ENCODE data around the gene PARS2.

Gene PARS2

GRCh38 chr1:54798769-54799641 is 34.7 kb upstream of the PARS2 start:
- Histone ChIP-seq H3K9me3 (replicated peaks in 1 of 2; ENCODE audit: control insufficient read depth in 2 of 2, insufficient read depth in 1 of 2, low read depth in 1 of 2, low read length in 2 of 2) (peaks cover 0 to 2% of the 10 kb centered on the region in 2 donors), H3K4me2 (ENCODE audit: insufficient read depth, low read length, poor library complexity, severe bottlenecking) (no peak overlapping the region), H3K79me1 (ENCODE audit: low read depth, low read length) (no peaks in the 10 kb centered on the region), H3K27me3 (ENCODE audit: control insufficient read depth in 3 of 3, insufficient read depth in 3 of 3, low read depth in 1 of 3, low read length in 3 of 3) (peaks cover 8 to 62% (median 21%) of the 10 kb centered on the region in 3 experiments), H2BK15ac (ENCODE audit: low read length) (no peak overlapping the region), H3K4me1 (ENCODE audit: control insufficient read depth in 2 of 2, insufficient read depth in 1 of 2, low read depth in 1 of 2, low read length in 2 of 2) (no peaks in the 10 kb centered on the region), H4K8ac (ENCODE audit: low read depth, low read length) (no peak overlapping the region), H2AFZ (ENCODE audit: low read length) (no peak overlapping the region), H2BK120ac (ENCODE audit: low read depth, low read length) (no peak overlapping the region), H3K27ac (replicated peaks; ENCODE audit: low read length) (no peak overlapping the region), H4K91ac (ENCODE audit: low read depth, low read length, poor library complexity) (no peak overlapping the region), H2BK5ac (ENCODE audit: low read length) (no peak overlapping the region), H3K23ac (ENCODE audit: low read depth, low read length, poor library complexity) (no peak overlapping the region), H2AK5ac (ENCODE audit: low read depth, low read length) (no peak overlapping the region), H2BK12ac (ENCODE audit: low read length) (no peak overlapping the region), H3K36me3 (replicated peaks in 1 of 2; ENCODE audit: control insufficient read depth in 2 of 2, insufficient read depth in 2 of 2, low read length in 2 of 2) (no peaks in the 10 kb centered on the region), H3K14ac (ENCODE audit: low read length) (no peak overlapping the region), H3K18ac (ENCODE audit: low read length) (no peak overlapping the region), H3K4me3 (ENCODE audit: low read length in 2 of 2) (no peak overlapping the region), H3K9ac (ENCODE audit: low read depth, low read length, poor library complexity) (no peak overlapping the region), H3K4ac (ENCODE audit: low read length) (no peak overlapping the region)
- WGBS, 2 donors (ENCODE audit: extremely low coverage in 2 of 2, insufficient read length in 2 of 2, insufficient replicate concordance in 1 of 2) = no CpG with 5 or more reads among the region's 6 CpGs
- no peak for DNase-seq (ENCODE audit: low spot score)

DNA sequence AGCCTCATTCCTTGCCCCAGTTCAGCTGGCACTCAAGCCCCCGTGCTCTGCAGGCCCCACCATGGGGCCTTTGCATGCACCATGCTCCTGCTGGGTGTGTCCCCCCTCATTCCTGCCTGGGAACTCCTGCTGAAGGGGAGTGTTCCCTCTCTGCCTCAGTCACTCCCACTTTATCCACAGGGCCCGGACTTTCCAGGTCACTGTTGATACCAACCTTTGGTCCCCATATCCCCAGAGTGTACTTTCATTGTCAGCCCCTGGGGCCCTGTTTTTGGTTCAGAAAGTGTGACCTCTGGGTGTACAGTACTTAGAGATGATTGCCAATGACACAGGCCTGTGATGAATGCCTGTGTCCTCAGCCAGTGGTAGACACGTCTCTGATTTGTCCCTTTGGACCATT is 33.9 kb upstream of the PARS2 start:
- H4K8ac ChIP-seq (ENCODE audit: low read depth, low read length) = no peak overlapping the region
- no peak overlapping the region for H3K23ac ChIP-seq (ENCODE audit: low read depth, low read length, poor library complexity)
- H3K9me3 ChIP-seq (replicated peaks in 1 of 2; ENCODE audit: control insufficient read depth in 2 of 2, insufficient read depth in 1 of 2, low read depth in 1 of 2, low read length in 2 of 2) = peaks cover 0 to 2% of the 10 kb centered on the region in 2 donors
- whole genome bisulfite sequencing, 2 donors (ENCODE audit: extremely low coverage in 2 of 2, insufficient read length in 2 of 2, insufficient replicate concordance in 1 of 2) = no CpG with 5 or more reads among the region's 3 CpGs
- H3K36me3 ChIP-seq (replicated peaks in 1 of 2; ENCODE audit: control insufficient read depth in 2 of 2, insufficient read depth in 2 of 2, low read length in 2 of 2) = no peaks in the 10 kb centered on the region
- H3K27me3 ChIP-seq (ENCODE audit: control insufficient read depth in 3 of 3, insufficient read depth in 3 of 3, low read depth in 1 of 3, low read length in 3 of 3) = peaks cover 8 to 61% (median 20%) of the 10 kb centered on the region in 3 experiments
- no peak overlapping the region for H3K9ac ChIP-seq (ENCODE audit: low read depth, low read length, poor library complexity)
- no peak overlapping the region for H3K18ac ChIP-seq (ENCODE audit: low read length)
- H3K4me3 ChIP-seq (ENCODE audit: low read length in 2 of 2) = no peak overlapping the region
- no peak overlapping the region for H3K4me2 ChIP-seq (ENCODE audit: insufficient read depth, low read length, poor library complexity, severe bottlenecking)
- H2BK15ac ChIP-seq (ENCODE audit: low read length) = no peak overlapping the region
- H3K14ac ChIP-seq (ENCODE audit: low read length) = no peak overlapping the region
- H2BK12ac ChIP-seq (ENCODE audit: low read length) = peak overlapping the region; percentile 31
- H4K91ac ChIP-seq (ENCODE audit: low read depth, low read length, poor library complexity) = no peak overlapping the region
- peak overlapping the region; percentile 14 for H2AK5ac ChIP-seq (ENCODE audit: low read depth, low read length)
- DNase-seq (ENCODE audit: low spot score) = no peak
- H2AFZ ChIP-seq (ENCODE audit: low read length) = no peak overlapping the region
- no peak overlapping the region for H3K4ac ChIP-seq (ENCODE audit: low read length)
- no peak overlapping the region for H2BK120ac ChIP-seq (ENCODE audit: low read depth, low read length)
- H2BK5ac ChIP-seq (ENCODE audit: low read length) = no peak overlapping the region
- no peaks in the 10 kb centered on the region for H3K4me1 ChIP-seq (ENCODE audit: control insufficient read depth in 2 of 2, insufficient read depth in 1 of 2, low read depth in 1 of 2, low read length in 2 of 2)
- no peaks in the 10 kb centered on the region for H3K79me1 ChIP-seq (ENCODE audit: low read depth, low read length)
- no peak overlapping the region for H3K27ac ChIP-seq (replicated peaks; ENCODE audit: low read length)

DNA sequence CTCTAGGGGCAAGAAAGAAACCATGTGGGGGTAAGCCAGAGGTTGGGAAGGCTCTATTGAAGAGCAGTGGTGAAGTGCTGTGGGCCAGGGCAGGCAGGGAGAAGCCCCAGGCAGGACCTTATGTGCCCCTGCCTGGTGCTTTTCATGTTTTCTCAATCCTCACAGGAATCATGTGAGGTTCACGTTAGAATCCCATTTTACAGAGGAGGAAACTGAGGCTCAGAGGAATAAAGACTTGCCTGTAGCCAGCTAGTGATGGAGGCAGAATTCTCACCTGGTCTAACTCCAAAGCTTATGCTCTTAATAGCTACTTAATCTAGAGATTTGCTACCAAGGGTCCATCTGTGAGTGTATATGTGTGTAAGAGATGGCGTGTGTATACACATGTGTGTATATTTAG is 32.6 kb upstream of the PARS2 start:
- Histone ChIP-seq H3K4me2 (ENCODE audit: insufficient read depth, low read length, poor library complexity, severe bottlenecking) (no peak overlapping the region), H3K14ac (ENCODE audit: low read length) (no peak overlapping the region), H3K79me1 (ENCODE audit: low read depth, low read length) (no peaks in the 10 kb centered on the region), H2BK15ac (ENCODE audit: low read length) (no peak overlapping the region), H2BK12ac (ENCODE audit: low read length) (no peak overlapping the region), H3K23ac (ENCODE audit: low read depth, low read length, poor library complexity) (no peak overlapping the region), H2BK120ac (ENCODE audit: low read depth, low read length) (no peak overlapping the region), H3K4ac (ENCODE audit: low read length) (no peak overlapping the region), H3K27ac (replicated peaks; ENCODE audit: low read length) (no peak overlapping the region), H3K9ac (ENCODE audit: low read depth, low read length, poor library complexity) (no peak overlapping the region), H3K18ac (ENCODE audit: low read length) (no peak overlapping the region), H4K91ac (ENCODE audit: low read depth, low read length, poor library complexity) (no peak overlapping the region), H4K8ac (ENCODE audit: low read depth, low read length) (no peak overlapping the region), H3K4me1 (ENCODE audit: control insufficient read depth in 2 of 2, insufficient read depth in 1 of 2, low read depth in 1 of 2, low read length in 2 of 2) (peaks cover 0 to 3% of the 10 kb centered on the region in 2 donors), H3K9me3 (replicated peaks in 1 of 2; ENCODE audit: control insufficient read depth in 2 of 2, insufficient read depth in 1 of 2, low read depth in 1 of 2, low read length in 2 of 2) (peaks cover 0 to 2% of the 10 kb centered on the region in 2 donors), H2AFZ (ENCODE audit: low read length) (no peak overlapping the region), H2BK5ac (ENCODE audit: low read length) (no peak overlapping the region), H2AK5ac (ENCODE audit: low read depth, low read length) (no peak overlapping the region), H3K4me3 (ENCODE audit: low read length in 2 of 2) (no peak overlapping the region), H3K27me3 (ENCODE audit: control insufficient read depth in 3 of 3, insufficient read depth in 3 of 3, low read depth in 1 of 3, low read length in 3 of 3) (peaks cover 8 to 52% (median 19%) of the 10 kb centered on the region in 3 experiments), H3K36me3 (replicated peaks in 1 of 2; ENCODE audit: control insufficient read depth in 2 of 2, insufficient read depth in 2 of 2, low read length in 2 of 2) (no peaks in the 10 kb centered on the region)
- no CpG with 5 or more reads among the region's 2 CpGs for WGBS, 2 donors (ENCODE audit: extremely low coverage in 2 of 2, insufficient read length in 2 of 2, insufficient replicate concordance in 1 of 2)
- DNase-seq (ENCODE audit: low spot score) = no peak

DNA sequence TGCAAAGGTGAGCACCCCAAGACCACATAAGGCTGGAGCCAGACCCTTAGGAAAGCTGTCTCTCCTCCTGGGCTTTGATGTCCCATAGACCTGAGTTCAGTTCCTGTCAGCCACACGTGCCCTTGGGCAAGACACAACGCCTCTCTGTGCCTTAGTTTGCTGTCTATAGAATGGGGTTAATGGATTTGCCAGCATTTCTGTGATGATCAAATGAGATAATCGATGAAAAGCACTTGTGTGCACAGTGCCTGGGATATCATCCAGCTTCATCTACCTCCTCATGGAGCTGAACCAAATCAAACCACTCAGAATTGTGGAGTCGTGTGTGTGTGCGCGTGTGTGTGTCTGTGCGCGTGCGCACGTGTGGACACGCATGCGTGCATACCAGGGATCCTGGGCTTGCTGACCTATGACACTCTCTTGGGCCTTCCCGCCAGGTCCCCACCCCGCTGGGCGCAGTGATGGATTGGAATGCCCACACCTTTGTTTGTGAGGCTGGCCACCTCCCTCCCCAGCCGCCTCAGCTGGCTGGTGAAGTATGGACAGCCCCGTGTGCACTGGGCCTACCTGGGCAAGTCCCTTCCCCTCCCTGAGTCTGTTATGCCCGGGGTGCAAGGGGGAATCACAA is 31.6 kb upstream of the PARS2 start:
- Histone ChIP-seq H4K8ac (ENCODE audit: low read depth, low read length) (no peak overlapping the region), H3K27ac (replicated peaks; ENCODE audit: low read length) (no peak overlapping the region), H2AFZ (ENCODE audit: low read length) (no peak overlapping the region), H3K9me3 (replicated peaks in 1 of 2; ENCODE audit: control insufficient read depth in 2 of 2, insufficient read depth in 1 of 2, low read depth in 1 of 2, low read length in 2 of 2) (no peaks in the 10 kb centered on the region), H4K91ac (ENCODE audit: low read depth, low read length, poor library complexity) (no peak overlapping the region), H3K4me2 (ENCODE audit: insufficient read depth, low read length, poor library complexity, severe bottlenecking) (no peak overlapping the region), H3K27me3 (ENCODE audit: control insufficient read depth in 3 of 3, insufficient read depth in 3 of 3, low read depth in 1 of 3, low read length in 3 of 3) (peaks cover 5 to 43% (median 10%) of the 10 kb centered on the region in 3 experiments), H3K9ac (ENCODE audit: low read depth, low read length, poor library complexity) (peak overlapping the region; percentile 51), H3K14ac (ENCODE audit: low read length) (peak overlapping the region; percentile 97), H2AK5ac (ENCODE audit: low read depth, low read length) (no peak overlapping the region), H3K79me1 (ENCODE audit: low read depth, low read length) (no peaks in the 10 kb centered on the region), H3K4me3 (ENCODE audit: low read length in 2 of 2) (no peak overlapping the region), H2BK120ac (ENCODE audit: low read depth, low read length) (no peak overlapping the region), H2BK15ac (ENCODE audit: low read length) (no peak overlapping the region), H3K23ac (ENCODE audit: low read depth, low read length, poor library complexity) (no peak overlapping the region), H3K18ac (ENCODE audit: low read length) (peak overlapping the region; percentile 42), H3K4me1 (ENCODE audit: control insufficient read depth in 2 of 2, insufficient read depth in 1 of 2, low read depth in 1 of 2, low read length in 2 of 2) (peaks cover 0 to 3% of the 10 kb centered on the region in 2 donors), H3K4ac (ENCODE audit: low read length) (no peak overlapping the region), H2BK5ac (ENCODE audit: low read length) (no peak overlapping the region), H3K36me3 (replicated peaks in 1 of 2; ENCODE audit: control insufficient read depth in 2 of 2, insufficient read depth in 2 of 2, low read length in 2 of 2) (no peaks in the 10 kb centered on the region), H2BK12ac (ENCODE audit: low read length) (no peak overlapping the region)
- no CpG with 5 or more reads among the region's 18 CpGs for WGBS, 2 donors (ENCODE audit: extremely low coverage in 2 of 2, insufficient read length in 2 of 2, insufficient replicate concordance in 1 of 2)
- no peak for DNase-seq (ENCODE audit: low spot score)
